ENCODE measurements around the gene NCBP3. TPM values are rescaled to one million over a fixed set of nuclear protein-coding genes. Genes with fewer than 3 reads are reported as not detected.

The NCBP3 gene
- total RNA-seq, 2 donors from 2014 or later, result 14.8 to 370 TPM

DNA sequence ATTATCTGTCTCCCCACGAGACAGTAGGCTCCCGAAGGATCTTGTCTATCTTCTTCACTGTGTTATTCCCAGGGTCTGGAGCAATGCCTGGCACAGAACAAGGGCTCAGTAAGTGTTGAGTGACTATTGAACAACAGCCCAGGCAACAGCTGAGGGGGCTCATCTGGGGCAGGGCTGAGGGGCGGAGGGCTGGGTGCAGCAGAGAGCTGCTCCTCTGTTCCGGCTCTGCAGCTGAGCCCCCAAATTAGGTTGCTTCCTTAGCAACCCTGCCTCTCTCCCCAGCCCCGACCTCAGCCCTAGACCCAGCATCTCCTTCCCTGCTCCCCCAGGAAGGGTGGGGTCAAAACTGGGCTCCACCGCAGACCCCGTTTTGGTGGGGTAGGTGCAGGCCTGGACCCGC lies 77.3 kb downstream of the NCBP3 start:
- H3K27ac ChIP-seq, result no peak overlapping the region
- no peaks in the 10 kb centered on the region for H3K9me3 ChIP-seq
- no peaks in the 10 kb centered on the region for H3K27me3 ChIP-seq (replicated peaks; ENCODE audit: insufficient read depth)
- H3K36me3 ChIP-seq, result no peaks in the 10 kb centered on the region
- H3K4me1 ChIP-seq (replicated peaks), result no peaks in the 10 kb centered on the region
- 48% methylated on average over 8 of the region's 8 CpGs for WGBS
- TF ChIP-seq POLR2A (IDR thresholded peaks at IDR 0.05) (no peak), POLR2AphosphoS5 (IDR thresholded peaks at IDR 0.05) (no peak)
- TF ChIP-seq, protein P1, sequence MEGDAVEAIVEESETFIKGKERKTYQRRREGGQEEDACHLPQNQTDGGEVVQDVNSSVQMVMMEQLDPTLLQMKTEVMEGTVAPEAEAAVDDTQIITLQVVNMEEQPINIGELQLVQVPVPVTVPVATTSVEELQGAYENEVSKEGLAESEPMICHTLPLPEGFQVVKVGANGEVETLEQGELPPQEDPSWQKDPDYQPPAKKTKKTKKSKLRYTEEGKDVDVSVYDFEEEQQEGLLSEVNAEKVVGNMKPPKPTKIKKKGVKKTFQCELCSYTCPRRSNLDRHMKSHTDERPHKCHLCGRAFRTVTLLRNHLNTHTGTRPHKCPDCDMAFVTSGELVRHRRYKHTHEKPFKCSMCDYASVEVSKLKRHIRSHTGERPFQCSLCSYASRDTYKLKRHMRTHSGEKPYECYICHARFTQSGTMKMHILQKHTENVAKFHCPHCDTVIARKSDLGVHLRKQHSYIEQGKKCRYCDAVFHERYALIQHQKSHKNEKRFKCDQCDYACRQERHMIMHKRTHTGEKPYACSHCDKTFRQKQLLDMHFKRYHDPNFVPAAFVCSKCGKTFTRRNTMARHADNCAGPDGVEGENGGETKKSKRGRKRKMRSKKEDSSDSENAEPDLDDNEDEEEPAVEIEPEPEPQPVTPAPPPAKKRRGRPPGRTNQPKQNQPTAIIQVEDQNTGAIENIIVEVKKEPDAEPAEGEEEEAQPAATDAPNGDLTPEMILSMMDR (IDR thresholded peaks at IDR 0.05), result no peak
- no peak for DNase-seq (ENCODE audit: low spot score)
- no peak overlapping the region for H3K4me3 ChIP-seq
- intact Hi-C loops (cut with DNase I), result no loop called here

DNA sequence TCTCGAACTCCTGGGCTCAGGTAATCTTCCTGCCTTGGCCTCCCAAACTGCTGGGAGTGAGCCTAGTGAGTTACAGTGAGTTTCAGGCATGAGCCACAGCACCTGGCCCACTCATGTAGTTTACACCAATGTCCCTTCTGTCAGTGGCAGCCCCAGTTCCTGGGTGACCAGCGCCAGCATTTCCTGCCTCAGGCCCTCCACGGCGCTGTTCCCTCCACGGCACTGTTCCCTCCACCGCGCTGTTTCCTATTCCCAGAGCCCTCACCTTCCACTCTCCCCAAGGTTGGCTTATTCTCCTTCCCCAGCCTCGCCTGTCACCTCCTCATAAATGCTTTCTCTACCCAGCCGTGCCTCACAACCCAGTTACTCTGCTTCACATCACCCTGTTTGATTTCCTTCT lies 77.7 kb downstream of the NCBP3 start:
- intact Hi-C loops (cut with DNase I), result no loop called here
- DNase-seq (ENCODE audit: low spot score), result no peak

DNA sequence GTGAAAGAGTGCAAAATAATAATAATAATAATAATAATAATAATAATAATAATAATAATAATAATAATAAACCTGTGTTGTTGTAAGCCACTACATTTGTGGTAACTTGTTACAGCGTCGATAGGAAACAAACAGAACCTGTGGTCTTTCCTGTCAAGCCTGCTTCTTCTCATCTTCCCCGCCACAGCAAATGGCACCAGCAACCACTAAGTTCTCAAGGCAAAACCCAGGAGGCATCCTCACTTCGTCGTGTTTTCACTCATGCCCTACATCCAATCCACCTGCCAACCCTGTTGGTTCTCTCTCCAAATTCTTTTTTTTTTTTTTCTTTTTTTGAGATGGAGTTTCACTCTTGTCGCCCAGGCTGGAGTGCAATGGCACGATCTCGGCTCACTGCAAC lies 79.3 kb downstream of the NCBP3 start:
- Histone ChIP-seq H3K36me3 (no peaks in the 10 kb centered on the region), H3K27me3 (replicated peaks; ENCODE audit: insufficient read depth) (no peaks in the 10 kb centered on the region), H3K4me1 (replicated peaks) (no peaks in the 10 kb centered on the region), H3K9me3 (no peaks in the 10 kb centered on the region), H3K27ac (no peak overlapping the region), H3K4me3 (no peak overlapping the region)
- intact Hi-C loops (cut with DNase I), result no loop called here
- TF ChIP-seq POLR2A (IDR thresholded peaks at IDR 0.05), result no peak
- TF ChIP-seq, protein P1 (IDR thresholded peaks at IDR 0.05), result no peak
- TF ChIP-seq POLR2AphosphoS5 (IDR thresholded peaks at IDR 0.05), result no peak
- no peak for DNase-seq (ENCODE audit: low spot score)
- WGBS, result 89% methylated on average over 8 of the region's 8 CpGs

More for the DNA sequence above, 77.7 kb downstream of the NCBP3 start:
- no peak for TF ChIP-seq POLR2A (IDR thresholded peaks at IDR 0.05)
- TF ChIP-seq, protein P1 (IDR thresholded peaks at IDR 0.05), result no peak
- TF ChIP-seq POLR2AphosphoS5 (IDR thresholded peaks at IDR 0.05), result no peak
- 88% methylated on average over 9 of the region's 9 CpGs for WGBS
- H3K4me1 ChIP-seq (replicated peaks), result no peaks in the 10 kb centered on the region
- H3K4me3 ChIP-seq, result no peak overlapping the region
- H3K9me3 ChIP-seq, result no peaks in the 10 kb centered on the region
- no peaks in the 10 kb centered on the region for H3K27me3 ChIP-seq (replicated peaks; ENCODE audit: insufficient read depth)
- no peaks in the 10 kb centered on the region for H3K36me3 ChIP-seq
- H3K27ac ChIP-seq, result no peak overlapping the region

DNA sequence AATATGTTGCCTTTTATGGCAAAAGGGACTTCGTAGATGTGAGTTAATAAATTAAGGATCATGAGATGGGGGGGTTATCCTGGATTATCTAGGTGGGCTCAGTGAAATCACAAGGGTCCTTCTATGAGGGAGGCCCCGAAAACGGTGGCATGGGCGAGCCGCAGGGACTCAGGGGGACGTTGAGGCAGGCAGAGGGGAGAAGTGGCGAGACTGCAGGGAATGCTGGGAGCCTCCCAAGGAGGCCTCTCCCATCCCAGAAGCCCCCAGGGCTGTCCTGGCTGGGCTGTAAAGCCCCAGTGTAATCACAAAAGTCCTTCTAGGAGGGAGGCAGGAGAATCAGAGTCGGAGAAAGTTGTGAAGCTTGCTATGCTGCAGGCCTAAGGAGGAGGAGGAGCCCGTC lies 80.1 kb downstream of the NCBP3 start:
- H3K9me3 ChIP-seq, result no peaks in the 10 kb centered on the region
- TF ChIP-seq POLR2AphosphoS5 (IDR thresholded peaks at IDR 0.05) (no peak), POLR2A (IDR thresholded peaks at IDR 0.05) (no peak)
- TF ChIP-seq, protein P1 (IDR thresholded peaks at IDR 0.05), result no peak

DNA sequence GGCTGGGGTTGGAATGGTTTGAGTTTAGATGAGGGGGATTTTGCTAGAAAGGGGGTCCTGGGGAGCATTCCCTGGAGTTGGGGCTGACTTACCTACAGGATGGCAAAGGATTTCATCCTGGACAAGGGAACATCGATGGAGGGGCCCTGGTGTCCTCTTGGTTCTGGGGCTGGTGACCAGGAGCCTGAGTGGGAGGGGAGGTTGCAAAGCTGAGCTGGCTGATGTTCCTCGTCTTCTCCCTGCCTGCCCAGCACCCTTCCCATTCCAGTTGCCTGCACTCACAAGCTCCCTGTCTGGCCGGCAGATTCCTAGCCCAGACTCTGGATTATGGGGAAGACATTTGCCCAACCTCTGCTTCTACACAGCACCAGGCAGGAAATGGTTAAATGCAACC lies 82.3 kb downstream of the NCBP3 start:
- no peaks in the 10 kb centered on the region for H3K9me3 ChIP-seq
- WGBS, result 63% methylated on average over 3 of the region's 3 CpGs
- intact Hi-C loops (cut with DNase I), result no loop called here
- H3K27me3 ChIP-seq (replicated peaks; ENCODE audit: insufficient read depth), result no peaks in the 10 kb centered on the region
- no peak for DNase-seq (ENCODE audit: low spot score)
- no peak overlapping the region for H3K4me3 ChIP-seq
- no peak overlapping the region for H3K27ac ChIP-seq
- TF ChIP-seq, protein P1 (IDR thresholded peaks at IDR 0.05), result no peak
- no peak for TF ChIP-seq POLR2AphosphoS5 (IDR thresholded peaks at IDR 0.05)
- H3K4me1 ChIP-seq (replicated peaks), result no peaks in the 10 kb centered on the region
- H3K36me3 ChIP-seq, result no peaks in the 10 kb centered on the region

More for the DNA sequence above, 80.1 kb downstream of the NCBP3 start:
- Histone ChIP-seq H3K4me1 (replicated peaks) (no peaks in the 10 kb centered on the region), H3K27me3 (replicated peaks; ENCODE audit: insufficient read depth) (no peaks in the 10 kb centered on the region), H3K36me3 (no peaks in the 10 kb centered on the region), H3K4me3 (no peak overlapping the region), H3K27ac (no peak overlapping the region)
- DNase-seq (ENCODE audit: low spot score), result no peak
- intact Hi-C loops (cut with DNase I), result no loop called here
- WGBS, result 91% methylated on average over 9 of the region's 9 CpGs

All from prostate gland (tissue), 2 donors.